ENCODE results near the gene TMEM150B. TPM values are rescaled to one million over a fixed set of nuclear protein-coding genes. Genes with fewer than 3 reads are reported as not detected.
A peak's percentile ranks its signal among the peaks of the same experiment; 100 is the strongest.

Gene TMEM150B
- total RNA-seq, 1 experiment from 2014 or later, result not detected

DNA sequence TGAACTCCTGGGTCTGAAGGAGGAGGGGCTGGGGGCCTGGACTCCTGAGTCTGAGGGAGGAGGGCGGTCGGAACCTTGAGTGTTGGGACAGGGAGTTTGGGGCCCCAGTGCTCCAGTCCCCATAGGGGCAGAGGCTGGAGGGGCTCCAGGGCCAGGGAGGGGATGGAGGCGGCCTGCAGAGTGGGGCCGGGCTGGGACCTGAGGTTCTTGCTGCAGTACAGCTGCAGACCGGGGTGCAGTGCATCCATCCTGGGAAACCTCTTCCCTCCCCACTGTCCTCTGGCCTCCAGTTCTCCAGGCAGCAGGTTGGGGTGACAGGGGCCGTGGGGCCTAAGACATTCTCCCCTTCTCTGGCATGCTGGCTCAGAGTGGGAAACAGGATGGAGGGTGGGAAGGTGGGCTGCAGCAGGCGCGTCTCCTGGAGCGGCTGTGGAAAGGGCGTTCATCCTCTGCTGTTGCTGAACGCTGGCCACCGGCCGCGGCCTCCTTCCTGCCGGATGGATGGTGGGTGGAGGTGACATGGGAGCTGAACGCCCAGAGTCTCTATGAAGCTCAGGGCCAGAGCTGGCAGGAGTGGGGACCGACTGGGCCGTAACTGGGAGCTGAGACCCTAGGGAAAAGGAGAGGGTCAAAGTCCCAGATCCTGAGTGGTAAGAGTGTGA lies 39.8 kb downstream of the TMEM150B start:
- no peak for DNase-seq (ENCODE audit: low spot score)
- intact Hi-C loops (cut with micrococcal nuclease; ENCODE audit: unreplicated experiment), result no loop called here
- BruUV-seq (replicated peaks), result no TSS peak
- H3K27ac ChIP-seq (ENCODE audit: low read depth, low read length, poor library complexity, severe bottlenecking), result peak overlapping the region; percentile 76
- POLR2A ChIA-PET (ENCODE audit: low non-redundant PET), result no interaction called here
- CTCF ChIA-PET, result no interaction called here
- no peaks in the 10 kb centered on the region for H3K27me3 ChIP-seq (replicated peaks; ENCODE audit: insufficient read depth, low read depth, low read length, poor library complexity)
- no peak for TF ChIP-seq EZH2 (IDR thresholded peaks at IDR 0.05; ENCODE audit: borderline replicate concordance, low read depth, low read length, poor library complexity, severe bottlenecking)
- TF ChIP-seq, protein P1, sequence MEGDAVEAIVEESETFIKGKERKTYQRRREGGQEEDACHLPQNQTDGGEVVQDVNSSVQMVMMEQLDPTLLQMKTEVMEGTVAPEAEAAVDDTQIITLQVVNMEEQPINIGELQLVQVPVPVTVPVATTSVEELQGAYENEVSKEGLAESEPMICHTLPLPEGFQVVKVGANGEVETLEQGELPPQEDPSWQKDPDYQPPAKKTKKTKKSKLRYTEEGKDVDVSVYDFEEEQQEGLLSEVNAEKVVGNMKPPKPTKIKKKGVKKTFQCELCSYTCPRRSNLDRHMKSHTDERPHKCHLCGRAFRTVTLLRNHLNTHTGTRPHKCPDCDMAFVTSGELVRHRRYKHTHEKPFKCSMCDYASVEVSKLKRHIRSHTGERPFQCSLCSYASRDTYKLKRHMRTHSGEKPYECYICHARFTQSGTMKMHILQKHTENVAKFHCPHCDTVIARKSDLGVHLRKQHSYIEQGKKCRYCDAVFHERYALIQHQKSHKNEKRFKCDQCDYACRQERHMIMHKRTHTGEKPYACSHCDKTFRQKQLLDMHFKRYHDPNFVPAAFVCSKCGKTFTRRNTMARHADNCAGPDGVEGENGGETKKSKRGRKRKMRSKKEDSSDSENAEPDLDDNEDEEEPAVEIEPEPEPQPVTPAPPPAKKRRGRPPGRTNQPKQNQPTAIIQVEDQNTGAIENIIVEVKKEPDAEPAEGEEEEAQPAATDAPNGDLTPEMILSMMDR (conservative IDR thresholded peaks at IDR 0.05; ENCODE audit: low read depth, low read length), result no peak
- peaks cover 22% of the 10 kb centered on the region for H3K36me3 ChIP-seq (ENCODE audit: insufficient read depth, low read length, poor library complexity, severe bottlenecking)
- H3K4me3 ChIP-seq (ENCODE audit: low read depth, low read length, poor library complexity, severe bottlenecking), result peak overlapping the region; percentile 66
- peaks cover 11% of the 10 kb centered on the region for H3K4me1 ChIP-seq (ENCODE audit: insufficient read depth, low read length, poor library complexity, severe bottlenecking)
- no peaks in the 10 kb centered on the region for H3K9me3 ChIP-seq (ENCODE audit: low read depth, low read length, poor library complexity, severe bottlenecking)

- no TSS peak for BruUV-seq (replicated peaks)
- ChIA-PET CTCF (no interaction called here), POLR2A (ENCODE audit: low non-redundant PET) (no interaction called here)
- Histone ChIP-seq H3K27me3 (replicated peaks; ENCODE audit: insufficient read depth, low read depth, low read length, poor library complexity) (no peaks in the 10 kb centered on the region), H3K9me3 (ENCODE audit: low read depth, low read length, poor library complexity, severe bottlenecking) (no peaks in the 10 kb centered on the region), H3K4me1 (ENCODE audit: insufficient read depth, low read length, poor library complexity, severe bottlenecking) (peaks cover 12% of the 10 kb centered on the region), H3K36me3 (ENCODE audit: insufficient read depth, low read length, poor library complexity, severe bottlenecking) (peaks cover 14% of the 10 kb centered on the region), H3K4me3 (ENCODE audit: low read depth, low read length, poor library complexity, severe bottlenecking) (peak overlapping the region; percentile 66), H3K27ac (ENCODE audit: low read depth, low read length, poor library complexity, severe bottlenecking) (peak overlapping the region; percentile 76)
- intact Hi-C loops (cut with micrococcal nuclease; ENCODE audit: unreplicated experiment), result no loop called here
- TF ChIP-seq EZH2 (IDR thresholded peaks at IDR 0.05; ENCODE audit: borderline replicate concordance, low read depth, low read length, poor library complexity, severe bottlenecking), result no peak
- TF ChIP-seq, protein P1 (conservative IDR thresholded peaks at IDR 0.05; ENCODE audit: low read depth, low read length), result no peak
- no peak for DNase-seq (ENCODE audit: low spot score)
Measured at GRCh38 chr19:55284405-55285058, 40.6 kb downstream of the TMEM150B start.

GRCh38 chr19:55283548-55284377 lies 41.4 kb downstream of the TMEM150B start, which contains the start of gene BRSK1:
TSS of gene BRSK1 (plus strand) at chr19:55283997. CDS start at chr19:55284443, 446 bp downstream.
- H3K27me3 ChIP-seq (replicated peaks; ENCODE audit: insufficient read depth, low read depth, low read length, poor library complexity), result no peaks in the 10 kb centered on the region
- H3K9me3 ChIP-seq (ENCODE audit: low read depth, low read length, poor library complexity, severe bottlenecking), result no peaks in the 10 kb centered on the region
- intact Hi-C loops (cut with micrococcal nuclease; ENCODE audit: unreplicated experiment), result no loop called here
- peaks cover 7% of the 10 kb centered on the region for H3K36me3 ChIP-seq (ENCODE audit: insufficient read depth, low read length, poor library complexity, severe bottlenecking)
- H3K27ac ChIP-seq (ENCODE audit: low read depth, low read length, poor library complexity, severe bottlenecking), result peak within 1 kb of the TSS; percentile 76
- TF ChIP-seq EZH2 (IDR thresholded peaks at IDR 0.05; ENCODE audit: borderline replicate concordance, low read depth, low read length, poor library complexity, severe bottlenecking), result no peak
- peak within 1 kb of the TSS; percentile 66 for H3K4me3 ChIP-seq (ENCODE audit: low read depth, low read length, poor library complexity, severe bottlenecking)
- peaks cover 12% of the 10 kb centered on the region for H3K4me1 ChIP-seq (ENCODE audit: insufficient read depth, low read length, poor library complexity, severe bottlenecking)
- CTCF ChIA-PET, result no interaction called here
- DNase-seq (ENCODE audit: low spot score), result peak; percentile 90
- POLR2A ChIA-PET (ENCODE audit: low non-redundant PET), result no interaction called here
- no TSS peak for BruUV-seq (replicated peaks)

All from A673 (cell line).